GM12878 (cell line): ENCODE data around the gene PTPN21. TPM values are rescaled to one million over a fixed set of nuclear protein-coding genes. Genes with fewer than 3 reads are reported as not detected.
A peak's percentile ranks its signal among the peaks of the same experiment; 100 is the strongest.

Experiments used
- BRCA1 ChIP-seq: IDR thresholded peaks from 2 replicates; pipeline ENCODE4 v1.6.1; 2011; ENCODE audit warnings: low read depth, low read length, improper control_type of control experiment
- CHD2 ChIP-seq: IDR thresholded peaks from 2 replicates; pipeline ENCODE4 v1.6.1; 2011; ENCODE audit warnings: low read depth, low read length, improper control_type of control experiment, borderline replicate concordance
- DPF2 ChIP-seq: fragments of 450-650 bp; IDR thresholded peaks from 2 replicates; pipeline ENCODE4 v1.6.1; 2017; ENCODE audit warnings: mild to moderate bottlenecking
- HDGF ChIP-seq: fragments of 450-650 bp; IDR thresholded peaks from 2 replicates; pipeline ENCODE4 v1.6.1; 2016; ENCODE audit warnings: antibody characterized with exemption
- JUND ChIP-seq: IDR thresholded peaks from 2 replicates; pipeline ENCODE4 v1.6.1; 2012; ENCODE audit warnings: low read depth, mild to moderate bottlenecking, low read length, improper control_type of control experiment, moderate library complexity
- NFIC ChIP-seq: IDR thresholded peaks from 2 replicates; pipeline ENCODE4 v1.6.1; 2012; ENCODE audit warnings: low read depth, mild to moderate bottlenecking, inconsistent platforms, low read length, moderate library complexity
- PAX5 ChIP-seq: IDR thresholded peaks from 2 replicates; pipeline ENCODE4 v1.6.1; 2011; ENCODE audit warnings: low read depth, low read length, borderline replicate concordance
- POLR2A ChIP-seq: IDR thresholded peaks from 2 replicates; pipeline ENCODE4 v1.6.1; 2011; ENCODE audit warnings: low read depth, mild to moderate bottlenecking, low read length
- SIX5 ChIP-seq: IDR thresholded peaks from 2 replicates; pipeline ENCODE4 v1.6.1; 2011; ENCODE audit warnings: mild to moderate bottlenecking, low read depth, low read length, moderate library complexity; ENCODE audit not compliant: severe bottlenecking
- SMARCA5 ChIP-seq: fragments of 450-650 bp; IDR thresholded peaks from 2 replicates; pipeline ENCODE4 v1.6.1; 2017; ENCODE audit warnings: mild to moderate bottlenecking
- SREBF1 ChIP-seq: IDR thresholded peaks from 2 replicates; pipeline ENCODE4 v1.6.1; 2012; ENCODE audit warnings: mild to moderate bottlenecking, low read length
- TCF3 ChIP-seq: IDR thresholded peaks from 2 replicates; pipeline ENCODE4 v1.6.1; 2012; ENCODE audit warnings: low read depth, mild to moderate bottlenecking, low read length, borderline replicate concordance; ENCODE audit not compliant: insufficient read depth
- YY1 ChIP-seq: IDR thresholded peaks from 2 replicates; pipeline ENCODE4 v1.6.1; 2011; ENCODE audit warnings: low read depth, mild to moderate bottlenecking, low read length
- ZNF24 ChIP-seq: fragments of 450-650 bp; IDR thresholded peaks from 2 replicates; pipeline ENCODE4 v1.6.1; 2017; ENCODE audit warnings: antibody characterized with exemption, mild to moderate bottlenecking
- polyA plus RNA-seq, 11 experiments: library from polyadenylated mRNA; depleted of rRNA in 4 of 11; unstranded in 6 of 11; stranded (reverse) in 5 of 11; fragments of >200 nt; fragmentation: Nextera tagmentation in 4 of 11; fragmentation: Illumina TruSeq in 1 of 11; extraction: Ambion mirVana in 4 of 11; extraction: Trizol in 1 of 11; gene quantifications; 1 replicate in 1 of 11; 2 replicates in 10 of 11; pipeline versions ENCODE4 v1.2.1 to v1.2.3, GENCODE V29; 2011 to 2016; ENCODE audit warnings: inconsistent platforms in 2 of 11, missing spikeins in 2 of 11, low read depth in 1 of 11
- total RNA-seq, 4 experiments: library from RNA; depleted of rRNA in 3 of 4; stranded (reverse); fragments of >200 nt in 3 of 4; fragmentation: Illumina TruSeq in 1 of 4; extraction: Trizol in 1 of 4; gene quantifications; 2 replicates each; pipeline versions ENCODE4 v1.2.1 to v1.2.3, GENCODE V29; 2013 to 2021
- TF ChIP-seq, protein P1 (sequence below): IDR thresholded peaks from 2 replicates; pipeline ENCODE4 v1.6.1; 2012; ENCODE audit warnings: improper control_type of control experiment, low read depth, low read length; ENCODE audit not compliant: insufficient replicate concordance
- TF ChIP-seq, protein P2 (sequence below), 3 experiments: IDR thresholded peaks in 2 of 3; conservative IDR thresholded peaks in 1 of 3; 2 replicates each; pipeline ENCODE4 v1.5.1; 2011; ENCODE audit warnings: low read depth in 3 of 3, low read length in 3 of 3, mild to moderate bottlenecking in 3 of 3, control low read depth in 2 of 3, moderate library complexity in 2 of 3, inconsistent platforms in 1 of 3, mixed read lengths in 1 of 3; ENCODE audit not compliant: control insufficient read depth in 2 of 3, insufficient read depth in 1 of 3; ENCODE audit errors: extremely low read depth in 1 of 3
- TF ChIP-seq, protein P3 (sequence below): IDR thresholded peaks from 2 replicates; pipeline ENCODE4 v1.6.1; 2012; ENCODE audit warnings: low read length, inconsistent platforms
- TF ChIP-seq, protein P4 (sequence below): fragments of 450-650 bp; IDR thresholded peaks from 2 replicates; pipeline ENCODE4 v1.6.1; 2017; ENCODE audit warnings: antibody characterized with exemption, mild to moderate bottlenecking, moderate library complexity

The PTPN21 gene
- total and polyA plus RNA-seq, 10 of the 15 experiments (the other 5 are each of a cell fraction or from before 2014, with no cell fraction given) = 0.01 to 0.23 (median 0.04) TPM; not detected in 3

DNA sequence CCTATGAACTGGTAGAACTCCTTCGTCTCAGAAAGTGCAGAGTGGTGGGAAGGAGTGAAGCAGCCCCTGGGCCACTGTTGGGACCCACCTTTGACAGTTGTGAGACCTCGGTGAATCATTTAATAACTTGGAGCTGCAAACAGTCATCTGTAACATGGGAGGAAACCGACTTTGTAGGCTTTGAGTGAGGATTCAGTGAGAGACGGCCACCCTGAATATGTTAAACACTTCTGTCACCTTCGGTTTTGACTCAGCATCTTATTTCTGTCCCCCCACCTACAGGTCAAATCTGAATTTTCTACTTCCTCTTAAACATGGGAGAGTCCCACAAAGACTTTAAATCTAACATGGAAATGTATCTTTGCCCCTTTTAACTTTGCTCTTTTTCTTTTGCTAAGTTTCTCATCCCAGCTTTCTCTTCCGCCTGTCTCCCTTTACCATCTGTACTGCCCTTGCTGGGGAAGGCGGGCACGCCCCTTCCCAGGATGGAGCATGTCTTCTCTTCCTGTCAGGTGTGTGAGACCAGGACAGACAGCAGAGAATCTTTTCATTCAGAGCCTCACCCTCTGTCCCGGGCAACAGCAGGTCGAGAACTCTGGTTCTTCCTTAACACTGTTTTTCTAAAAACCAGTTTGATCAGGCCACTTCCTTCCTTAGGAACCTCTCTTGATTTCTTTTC lies 45.1 kb upstream of the PTPN21 start (continued):
- TF ChIP-seq, protein P1, sequence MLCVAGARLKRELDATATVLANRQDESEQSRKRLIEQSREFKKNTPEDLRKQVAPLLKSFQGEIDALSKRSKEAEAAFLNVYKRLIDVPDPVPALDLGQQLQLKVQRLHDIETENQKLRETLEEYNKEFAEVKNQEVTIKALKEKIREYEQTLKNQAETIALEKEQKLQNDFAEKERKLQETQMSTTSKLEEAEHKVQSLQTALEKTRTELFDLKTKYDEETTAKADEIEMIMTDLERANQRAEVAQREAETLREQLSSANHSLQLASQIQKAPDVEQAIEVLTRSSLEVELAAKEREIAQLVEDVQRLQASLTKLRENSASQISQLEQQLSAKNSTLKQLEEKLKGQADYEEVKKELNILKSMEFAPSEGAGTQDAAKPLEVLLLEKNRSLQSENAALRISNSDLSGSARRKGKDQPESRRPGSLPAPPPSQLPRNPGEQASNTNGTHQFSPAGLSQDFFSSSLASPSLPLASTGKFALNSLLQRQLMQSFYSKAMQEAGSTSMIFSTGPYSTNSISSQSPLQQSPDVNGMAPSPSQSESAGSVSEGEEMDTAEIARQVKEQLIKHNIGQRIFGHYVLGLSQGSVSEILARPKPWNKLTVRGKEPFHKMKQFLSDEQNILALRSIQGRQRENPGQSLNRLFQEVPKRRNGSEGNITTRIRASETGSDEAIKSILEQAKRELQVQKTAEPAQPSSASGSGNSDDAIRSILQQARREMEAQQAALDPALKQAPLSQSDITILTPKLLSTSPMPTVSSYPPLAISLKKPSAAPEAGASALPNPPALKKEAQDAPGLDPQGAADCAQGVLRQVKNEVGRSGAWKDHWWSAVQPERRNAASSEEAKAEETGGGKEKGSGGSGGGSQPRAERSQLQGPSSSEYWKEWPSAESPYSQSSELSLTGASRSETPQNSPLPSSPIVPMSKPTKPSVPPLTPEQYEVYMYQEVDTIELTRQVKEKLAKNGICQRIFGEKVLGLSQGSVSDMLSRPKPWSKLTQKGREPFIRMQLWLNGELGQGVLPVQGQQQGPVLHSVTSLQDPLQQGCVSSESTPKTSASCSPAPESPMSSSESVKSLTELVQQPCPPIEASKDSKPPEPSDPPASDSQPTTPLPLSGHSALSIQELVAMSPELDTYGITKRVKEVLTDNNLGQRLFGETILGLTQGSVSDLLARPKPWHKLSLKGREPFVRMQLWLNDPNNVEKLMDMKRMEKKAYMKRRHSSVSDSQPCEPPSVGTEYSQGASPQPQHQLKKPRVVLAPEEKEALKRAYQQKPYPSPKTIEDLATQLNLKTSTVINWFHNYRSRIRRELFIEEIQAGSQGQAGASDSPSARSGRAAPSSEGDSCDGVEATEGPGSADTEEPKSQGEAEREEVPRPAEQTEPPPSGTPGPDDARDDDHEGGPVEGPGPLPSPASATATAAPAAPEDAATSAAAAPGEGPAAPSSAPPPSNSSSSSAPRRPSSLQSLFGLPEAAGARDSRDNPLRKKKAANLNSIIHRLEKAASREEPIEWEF = peak; percentile 15
- TF ChIP-seq, protein P2, sequence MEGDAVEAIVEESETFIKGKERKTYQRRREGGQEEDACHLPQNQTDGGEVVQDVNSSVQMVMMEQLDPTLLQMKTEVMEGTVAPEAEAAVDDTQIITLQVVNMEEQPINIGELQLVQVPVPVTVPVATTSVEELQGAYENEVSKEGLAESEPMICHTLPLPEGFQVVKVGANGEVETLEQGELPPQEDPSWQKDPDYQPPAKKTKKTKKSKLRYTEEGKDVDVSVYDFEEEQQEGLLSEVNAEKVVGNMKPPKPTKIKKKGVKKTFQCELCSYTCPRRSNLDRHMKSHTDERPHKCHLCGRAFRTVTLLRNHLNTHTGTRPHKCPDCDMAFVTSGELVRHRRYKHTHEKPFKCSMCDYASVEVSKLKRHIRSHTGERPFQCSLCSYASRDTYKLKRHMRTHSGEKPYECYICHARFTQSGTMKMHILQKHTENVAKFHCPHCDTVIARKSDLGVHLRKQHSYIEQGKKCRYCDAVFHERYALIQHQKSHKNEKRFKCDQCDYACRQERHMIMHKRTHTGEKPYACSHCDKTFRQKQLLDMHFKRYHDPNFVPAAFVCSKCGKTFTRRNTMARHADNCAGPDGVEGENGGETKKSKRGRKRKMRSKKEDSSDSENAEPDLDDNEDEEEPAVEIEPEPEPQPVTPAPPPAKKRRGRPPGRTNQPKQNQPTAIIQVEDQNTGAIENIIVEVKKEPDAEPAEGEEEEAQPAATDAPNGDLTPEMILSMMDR (IDR thresholded peaks at IDR 0.05 in 2 of 3, conservative IDR thresholded peaks at IDR 0.05 in 1 of 3; ENCODE audit: control insufficient read depth in 2 of 3, extremely low read depth in 1 of 3, insufficient read depth in 1 of 3, low read depth in 3 of 3, low read length in 3 of 3) = no peak
- no peak for TF ChIP-seq SMARCA5
- peak; percentile 85; the same call in 1 of the 2 replicates for TF ChIP-seq JUND
- TF ChIP-seq, protein P3, sequence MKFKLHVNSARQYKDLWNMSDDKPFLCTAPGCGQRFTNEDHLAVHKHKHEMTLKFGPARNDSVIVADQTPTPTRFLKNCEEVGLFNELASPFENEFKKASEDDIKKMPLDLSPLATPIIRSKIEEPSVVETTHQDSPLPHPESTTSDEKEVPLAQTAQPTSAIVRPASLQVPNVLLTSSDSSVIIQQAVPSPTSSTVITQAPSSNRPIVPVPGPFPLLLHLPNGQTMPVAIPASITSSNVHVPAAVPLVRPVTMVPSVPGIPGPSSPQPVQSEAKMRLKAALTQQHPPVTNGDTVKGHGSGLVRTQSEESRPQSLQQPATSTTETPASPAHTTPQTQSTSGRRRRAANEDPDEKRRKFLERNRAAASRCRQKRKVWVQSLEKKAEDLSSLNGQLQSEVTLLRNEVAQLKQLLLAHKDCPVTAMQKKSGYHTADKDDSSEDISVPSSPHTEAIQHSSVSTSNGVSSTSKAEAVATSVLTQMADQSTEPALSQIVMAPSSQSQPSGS = peak; percentile 92
- TF ChIP-seq POLR2A = no peak; the same call in 1 of the 2 replicates
- TF ChIP-seq SREBF1 = no peak
- TF ChIP-seq YY1 = 0 out of 2 replicates have a peak, but pooled peaks have one; percentile 29
- TF ChIP-seq DPF2 = peak; percentile 94
- no peak for TF ChIP-seq SIX5
- TF ChIP-seq, protein P4, sequence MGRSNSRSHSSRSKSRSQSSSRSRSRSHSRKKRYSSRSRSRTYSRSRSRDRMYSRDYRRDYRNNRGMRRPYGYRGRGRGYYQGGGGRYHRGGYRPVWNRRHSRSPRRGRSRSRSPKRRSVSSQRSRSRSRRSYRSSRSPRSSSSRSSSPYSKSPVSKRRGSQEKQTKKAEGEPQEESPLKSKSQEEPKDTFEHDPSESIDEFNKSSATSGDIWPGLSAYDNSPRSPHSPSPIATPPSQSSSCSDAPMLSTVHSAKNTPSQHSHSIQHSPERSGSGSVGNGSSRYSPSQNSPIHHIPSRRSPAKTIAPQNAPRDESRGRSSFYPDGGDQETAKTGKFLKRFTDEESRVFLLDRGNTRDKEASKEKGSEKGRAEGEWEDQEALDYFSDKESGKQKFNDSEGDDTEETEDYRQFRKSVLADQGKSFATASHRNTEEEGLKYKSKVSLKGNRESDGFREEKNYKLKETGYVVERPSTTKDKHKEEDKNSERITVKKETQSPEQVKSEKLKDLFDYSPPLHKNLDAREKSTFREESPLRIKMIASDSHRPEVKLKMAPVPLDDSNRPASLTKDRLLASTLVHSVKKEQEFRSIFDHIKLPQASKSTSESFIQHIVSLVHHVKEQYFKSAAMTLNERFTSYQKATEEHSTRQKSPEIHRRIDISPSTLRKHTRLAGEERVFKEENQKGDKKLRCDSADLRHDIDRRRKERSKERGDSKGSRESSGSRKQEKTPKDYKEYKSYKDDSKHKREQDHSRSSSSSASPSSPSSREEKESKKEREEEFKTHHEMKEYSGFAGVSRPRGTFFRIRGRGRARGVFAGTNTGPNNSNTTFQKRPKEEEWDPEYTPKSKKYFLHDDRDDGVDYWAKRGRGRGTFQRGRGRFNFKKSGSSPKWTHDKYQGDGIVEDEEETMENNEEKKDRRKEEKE = no peak
- TF ChIP-seq HDGF = no peak
- TF ChIP-seq ZNF24 = peak; percentile 48; the same call in 1 of the 2 replicates
- peak; percentile 72; the same call in 1 of the 2 replicates for TF ChIP-seq PAX5
- no peak for TF ChIP-seq BRCA1
- TF ChIP-seq NFIC = peak; percentile 96
- TF ChIP-seq TCF3 = no peak
- TF ChIP-seq CHD2 = no peak
